IMR-90 (cell line): ENCODE results near the gene PILRB.
"Not testable (repeated sequence)": the region's sequence is repeated elsewhere in the genome, so short reads cannot be mapped to it uniquely, and the experiment has no call there.

ENCODE experiments used
- CTCF ChIP-seq: conservative IDR thresholded peaks from 2 replicates; pipeline ENCODE4 v1.5.1; 2012; ENCODE audit warnings: mild to moderate bottlenecking, low read depth, low read length, improper control_type of control experiment
- MAZ ChIP-seq: IDR thresholded peaks from 2 replicates; pipeline ENCODE4 v1.6.1; 2012; ENCODE audit warnings: low read depth, mild to moderate bottlenecking, low read length, improper control_type of control experiment, moderate library complexity, borderline replicate concordance
- MXI1 ChIP-seq: IDR thresholded peaks from 2 replicates; pipeline ENCODE4 v1.6.1; 2012; ENCODE audit warnings: low read depth, mild to moderate bottlenecking, low read length, moderate library complexity, borderline replicate concordance
- POLR2A ChIP-seq: IDR thresholded peaks from 2 replicates; pipeline ENCODE4 v1.6.1; 2012; ENCODE audit warnings: mild to moderate bottlenecking, low read depth, low read length

DNA sequence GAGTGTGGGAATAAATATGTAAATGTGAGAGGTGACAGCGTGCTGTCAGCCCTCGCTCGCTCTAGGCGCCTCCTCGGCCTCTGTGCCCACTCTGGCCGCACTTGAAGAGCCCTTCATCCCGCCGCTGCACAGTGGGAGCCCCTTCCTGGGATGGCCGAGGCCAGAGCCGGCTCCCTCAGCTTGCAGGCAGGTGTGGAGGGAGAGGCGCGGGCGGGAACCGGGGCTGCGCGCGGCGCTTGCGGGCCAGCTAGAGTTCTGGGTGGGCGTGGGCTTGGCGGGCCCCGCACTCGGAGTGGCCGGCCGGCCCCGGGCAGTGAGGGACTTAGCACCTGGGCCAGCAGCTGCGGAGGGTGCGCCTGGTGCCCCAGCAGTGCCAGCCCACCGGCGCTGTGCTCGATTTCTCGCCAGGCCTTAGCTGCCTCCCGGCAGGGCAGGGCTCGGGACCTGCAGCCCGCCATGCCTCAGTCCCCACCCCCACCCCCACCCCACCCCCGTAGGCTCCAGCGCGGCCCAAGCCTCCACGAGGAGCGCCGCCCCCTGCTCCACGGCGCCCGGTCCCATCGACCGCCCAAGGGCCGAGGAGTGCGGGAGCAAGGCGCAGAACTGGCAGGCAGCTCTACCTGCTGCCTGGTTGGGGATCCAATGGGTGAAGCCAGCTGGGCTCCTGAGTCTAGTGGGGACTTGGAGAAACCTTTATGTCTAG, 23.8 kb downstream of the PILRB start:
- TF ChIP-seq CTCF, MAZ, MXI1, POLR2A: not testable (repeated sequence)
